HG03442 (cell line): ENCODE data around the gene TNFSF11.

Source experiments
- ATAC-seq: cut with Tn5 transposase; IDR thresholded peaks from one replicate; pipeline ENCODE4 v1.9.1; 2021; ENCODE audit warnings: mild to moderate bottlenecking, moderate library complexity; ENCODE audit not compliant: unreplicated experiment

The TNFSF11 gene

DNA sequence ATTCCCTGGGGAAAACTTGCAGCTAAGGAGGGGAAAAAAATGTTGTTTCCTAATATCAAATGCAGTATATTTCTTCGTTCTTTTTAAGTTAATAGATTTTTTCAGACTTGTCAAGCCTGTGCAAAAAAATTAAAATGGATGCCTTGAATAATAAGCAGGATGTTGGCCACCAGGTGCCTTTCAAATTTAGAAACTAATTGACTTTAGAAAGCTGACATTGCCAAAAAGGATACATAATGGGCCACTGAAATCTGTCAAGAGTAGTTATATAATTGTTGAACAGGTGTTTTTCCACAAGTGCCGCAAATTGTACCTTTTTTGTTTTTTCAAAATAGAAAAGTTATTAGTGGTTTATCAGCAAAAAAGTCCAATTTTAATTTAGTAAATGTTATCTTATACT lies 33.6 kb downstream of the TNFSF11 start:
- no peak for ATAC-seq

- no peak for ATAC-seq
Measured at GRCh38 chr13:42610649-42611048, 36.7 kb downstream of the TNFSF11 start.

GRCh38 chr13:42611086-42611779 lies 37.3 kb downstream of the TNFSF11 start:
- ATAC-seq: no peak

- no peak for ATAC-seq
Measured at GRCh38 chr13:42612021-42612765, 38.2 kb downstream of the TNFSF11 start.

DNA sequence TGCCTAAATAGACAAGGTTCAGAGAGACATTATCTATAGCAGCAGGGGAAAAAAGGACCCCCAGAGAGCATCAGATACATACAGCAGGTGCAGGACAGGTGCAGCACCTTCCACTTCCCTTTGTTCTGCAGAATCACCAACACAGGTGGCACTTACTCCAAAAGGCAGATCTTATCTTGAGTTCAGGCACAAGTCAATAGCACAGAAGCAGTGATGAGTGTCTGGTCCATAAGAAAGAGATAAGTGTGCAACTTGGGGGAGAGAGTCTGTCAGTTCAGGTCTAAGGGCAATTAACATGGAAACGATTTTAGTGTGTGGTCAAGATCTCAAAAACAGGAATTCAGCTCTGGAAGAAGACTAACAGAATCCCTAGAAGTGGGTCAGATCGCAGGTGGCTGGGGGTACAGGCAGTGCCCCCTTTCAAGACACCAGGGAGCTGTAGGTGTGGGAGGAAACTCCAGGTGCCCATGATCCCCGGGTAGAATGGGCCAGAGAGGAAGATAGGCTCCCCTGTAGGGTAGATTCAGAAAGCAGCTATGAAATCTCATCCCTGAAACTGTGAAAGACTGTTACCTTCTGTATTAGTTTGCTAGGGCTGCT lies 40.6 kb downstream of the TNFSF11 start:
- ATAC-seq: no peak

DNA sequence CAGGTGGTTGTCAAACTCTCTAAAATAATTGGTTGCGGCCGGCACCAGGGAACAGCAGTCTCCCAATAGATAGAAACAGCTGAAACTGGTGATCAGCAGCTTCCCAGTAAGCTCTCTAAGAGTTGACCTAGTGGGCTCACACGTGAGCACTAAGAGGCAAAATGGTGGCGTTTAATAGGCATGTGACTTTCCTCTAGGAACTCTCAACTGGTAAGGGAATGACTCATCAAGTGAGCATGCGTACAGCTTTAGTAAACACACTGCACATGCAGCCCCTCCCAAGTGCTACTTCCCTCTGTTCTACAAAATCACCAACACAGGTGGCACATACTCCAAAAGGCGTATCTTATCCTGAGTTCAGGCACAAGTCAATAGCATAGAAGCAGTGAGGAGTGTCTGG lies 41.7 kb downstream of the TNFSF11 start:
- no peak for ATAC-seq

DNA sequence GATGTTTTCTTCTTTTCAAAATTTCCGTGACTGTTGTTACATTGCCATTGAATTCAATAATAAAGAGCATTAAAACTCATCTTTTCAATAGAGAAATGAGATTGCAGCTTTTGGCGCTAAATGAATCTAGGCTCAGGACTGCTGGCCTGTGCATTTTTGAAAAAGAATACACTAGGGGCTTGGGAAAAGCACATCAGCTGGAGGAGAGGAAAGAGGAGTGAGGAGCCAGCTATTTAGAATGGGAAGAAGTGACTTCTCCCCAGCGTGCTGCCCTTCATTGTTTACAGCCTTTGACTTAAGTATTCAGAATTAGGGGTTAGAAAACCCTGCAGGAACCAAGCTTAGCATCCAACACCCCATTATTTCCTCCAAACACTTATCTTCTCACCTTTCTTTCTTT lies 43.3 kb downstream of the TNFSF11 start:
- no peak for ATAC-seq

GRCh38 chr13:42623916-42624315 lies 50.0 kb downstream of the TNFSF11 start:
- no peak for ATAC-seq

GRCh38 chr13:42625611-42626010 lies 51.7 kb downstream of the TNFSF11 start:
- ATAC-seq: no peak

DNA sequence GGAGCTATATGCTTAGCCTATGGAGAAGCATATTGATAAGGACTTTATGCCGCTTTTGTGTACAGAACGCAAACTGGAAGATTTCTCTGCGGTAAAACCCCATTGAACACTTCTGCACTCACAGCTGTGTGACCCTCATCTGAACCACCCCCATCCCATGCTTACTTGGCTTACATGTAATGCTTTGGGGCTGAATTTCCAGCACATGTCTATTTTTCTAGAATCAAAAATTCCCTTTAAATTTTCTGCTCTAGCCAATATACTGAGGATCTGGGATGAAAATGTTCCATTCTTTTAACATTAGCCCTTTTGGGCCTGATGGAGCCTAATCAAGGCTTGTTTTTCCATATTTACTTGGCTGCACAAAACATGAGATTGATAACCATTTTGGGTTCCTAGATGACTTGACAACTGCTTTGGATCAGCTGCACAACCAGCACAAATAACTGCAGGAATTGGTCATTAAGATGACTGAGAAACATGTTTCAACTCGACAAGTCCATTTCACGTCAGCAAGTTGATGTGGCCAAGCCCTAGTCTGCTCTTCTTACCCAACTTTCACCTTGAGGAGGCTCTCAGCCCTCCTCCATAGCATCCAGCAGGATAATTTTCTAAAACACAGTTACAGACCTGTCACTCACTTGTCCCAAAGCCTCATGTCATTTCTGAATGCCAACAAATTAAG lies 52.4 kb downstream of the TNFSF11 start:
- no peak for ATAC-seq

DNA sequence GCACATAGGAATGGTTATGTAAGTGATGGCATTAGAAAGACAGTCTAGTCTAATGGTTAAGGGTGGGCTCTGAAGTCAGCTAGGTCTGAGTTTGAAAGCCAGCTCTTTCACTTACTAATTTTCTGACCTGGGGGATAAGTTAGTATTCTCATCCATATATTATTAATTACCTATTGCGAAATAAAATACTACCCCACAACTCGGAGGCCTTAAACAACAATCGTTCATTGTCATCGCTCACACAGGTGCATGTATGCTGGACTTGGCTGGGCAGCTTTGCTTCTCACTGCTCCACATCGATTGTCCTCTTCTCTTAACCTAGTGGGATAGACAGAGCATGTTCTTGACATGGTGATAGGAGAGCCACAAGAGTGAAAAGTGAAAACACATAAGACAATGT lies 54.7 kb downstream of the TNFSF11 start:
- ATAC-seq: no peak

DNA sequence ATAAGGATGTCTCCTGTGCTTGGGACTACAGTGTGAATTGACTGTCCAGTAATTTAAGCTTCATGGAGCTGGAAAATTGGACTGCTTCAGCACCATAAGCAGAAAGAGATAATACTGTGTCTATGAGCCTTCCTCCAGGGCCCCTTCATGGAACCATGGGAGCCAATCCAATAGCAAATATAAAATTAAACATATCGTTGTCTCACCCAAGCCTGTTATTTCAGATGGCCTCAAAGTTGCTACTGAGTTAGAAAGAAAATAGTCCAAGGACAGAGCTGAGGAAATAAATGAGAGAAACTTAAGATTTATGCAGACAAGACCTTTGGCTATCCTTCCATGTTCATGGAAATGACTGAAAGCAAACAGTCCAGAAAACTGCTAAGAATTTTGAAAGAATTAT lies 57.2 kb downstream of the TNFSF11 start:
- ATAC-seq: no peak

DNA sequence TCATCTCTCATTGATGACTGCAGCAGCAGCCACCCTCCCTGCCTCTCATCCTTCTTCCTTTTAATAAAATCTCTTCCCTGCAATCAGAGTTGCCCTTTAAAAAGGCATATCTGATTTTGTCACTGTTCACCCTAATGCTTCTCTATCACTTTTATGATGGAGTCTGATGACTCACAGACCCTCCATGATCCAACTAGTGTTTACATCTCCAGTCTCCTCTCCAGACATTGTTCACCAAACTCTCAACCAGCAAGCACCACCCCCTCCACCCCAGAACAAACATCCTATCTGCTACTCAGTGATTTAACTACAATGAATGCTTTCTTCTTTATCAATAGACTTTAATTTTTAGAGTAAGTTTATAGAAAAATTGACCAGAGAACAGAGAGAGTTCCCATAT lies 59.5 kb downstream of the TNFSF11 start:
- no peak for ATAC-seq

- no peak for ATAC-seq
Measured at GRCh38 chr13:42638101-42638500, 64.1 kb downstream of the TNFSF11 start.

DNA sequence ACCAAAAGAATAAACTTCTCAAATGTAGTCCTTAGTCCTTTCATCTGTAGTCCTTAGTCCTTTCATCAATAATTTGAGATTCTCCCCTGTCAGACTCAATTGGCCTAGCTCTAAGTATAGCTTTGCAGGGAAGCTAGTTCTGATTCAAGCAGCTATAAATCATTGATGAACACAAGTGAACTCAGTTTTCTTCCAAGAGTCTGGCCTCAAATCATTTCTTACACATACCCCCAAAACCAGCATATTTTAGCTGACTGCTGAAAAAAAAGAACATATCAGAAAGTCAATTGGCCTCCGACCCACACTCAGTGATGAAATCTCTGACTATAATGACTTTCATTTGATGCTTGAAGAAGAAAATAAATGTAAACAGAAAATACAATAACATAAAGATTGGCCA lies 64.9 kb downstream of the TNFSF11 start:
- ATAC-seq: no peak

GRCh38 chr13:42643076-42643475 lies 69.1 kb downstream of the TNFSF11 start:
- no peak for ATAC-seq

GRCh38 chr13:42644841-42645240 lies 70.9 kb downstream of the TNFSF11 start:
- no peak for ATAC-seq

GRCh38 chr13:42645717-42646116 lies 71.8 kb downstream of the TNFSF11 start:
- no peak for ATAC-seq

DNA sequence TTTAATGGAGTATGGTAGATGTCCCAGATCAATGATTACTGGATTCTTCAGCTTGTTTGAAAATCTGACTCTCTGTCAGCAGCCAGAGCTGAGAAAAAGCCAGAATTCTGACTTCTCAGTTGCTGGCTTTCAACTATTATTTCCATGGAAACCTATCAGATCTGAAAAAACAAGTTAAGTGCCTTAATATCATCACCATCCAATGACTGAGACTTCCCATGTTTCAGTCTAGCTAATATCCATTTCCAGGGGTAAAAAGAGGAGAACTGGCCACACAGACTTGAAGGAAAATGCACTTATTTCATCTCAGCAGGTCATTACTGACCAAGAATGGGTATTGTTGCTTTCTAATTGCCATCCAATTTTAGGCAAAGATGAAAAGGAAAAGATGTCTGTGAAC lies 75.2 kb downstream of the TNFSF11 start:
- no peak for ATAC-seq

- ATAC-seq: no peak
Measured at GRCh38 chr13:42649831-42650230, 75.9 kb downstream of the TNFSF11 start.

- no peak for ATAC-seq
Measured at GRCh38 chr13:42650506-42650905, 76.6 kb downstream of the TNFSF11 start.
